ENCODE results near the gene TMEM44.
"Not testable (repeated sequence)": the region's sequence is repeated elsewhere in the genome, so short reads cannot be mapped to it uniquely, and the experiment has no call there.

Gene TMEM44

DNA sequence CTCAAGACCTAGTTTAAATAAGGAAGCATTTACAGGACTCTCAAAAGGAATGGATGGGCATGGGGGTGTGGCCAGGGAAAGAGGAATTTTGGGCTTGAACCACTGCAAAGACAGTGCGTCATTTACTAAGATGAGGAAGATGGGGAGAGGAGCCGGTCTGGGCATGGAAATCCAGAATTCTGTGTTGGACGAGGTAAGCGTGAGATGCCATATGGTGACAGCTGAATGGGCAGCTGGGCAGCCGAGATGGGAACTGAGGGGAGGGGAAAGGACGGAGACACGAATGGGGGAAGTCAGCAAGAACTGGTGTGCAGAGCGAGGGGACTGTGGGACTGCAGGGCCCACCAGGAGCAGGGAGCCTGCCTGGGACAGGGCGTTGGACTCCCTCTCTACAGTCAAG, 24.2 kb downstream of the TMEM44 start:
- DNase-seq = no peak

DNA sequence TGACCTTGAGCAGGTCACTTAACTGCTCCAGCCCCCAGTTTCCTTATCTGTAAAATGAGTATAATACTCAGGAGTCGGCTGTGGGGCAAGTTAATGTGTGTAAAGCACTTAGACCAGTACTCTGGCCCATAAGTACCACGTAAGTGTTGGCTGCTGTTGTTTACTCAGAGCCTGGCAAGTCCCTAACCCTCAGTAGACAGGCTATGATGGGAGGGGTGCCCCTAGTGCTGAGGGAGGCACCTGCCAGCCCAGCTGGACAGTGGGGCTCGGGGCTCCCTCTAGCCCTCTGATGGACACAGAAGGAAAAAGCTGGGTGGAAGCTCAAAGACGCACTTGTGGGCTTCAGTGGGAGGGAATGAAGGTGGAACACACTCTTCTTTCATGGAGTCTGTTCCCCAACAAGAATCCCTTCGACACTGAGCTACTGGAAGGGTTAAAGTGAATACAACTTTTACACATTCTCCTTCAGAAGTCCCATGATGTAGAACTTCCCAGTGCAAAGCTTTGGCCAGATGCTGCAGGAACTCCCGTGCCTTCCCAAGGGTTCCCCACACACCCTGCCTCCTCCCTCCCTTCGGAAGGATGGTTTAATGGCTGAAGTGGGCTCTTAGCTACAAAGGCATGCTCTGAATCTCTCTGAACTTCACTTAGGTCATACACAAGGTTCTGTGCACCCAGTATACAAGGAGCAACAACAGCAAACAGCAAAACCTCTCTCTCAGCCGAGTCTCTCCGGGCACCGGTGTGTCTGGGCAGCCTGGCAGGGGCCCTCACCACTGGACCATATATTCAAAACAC, 25.4 kb downstream of the TMEM44 start:
- DNase-seq = no peak

DNA sequence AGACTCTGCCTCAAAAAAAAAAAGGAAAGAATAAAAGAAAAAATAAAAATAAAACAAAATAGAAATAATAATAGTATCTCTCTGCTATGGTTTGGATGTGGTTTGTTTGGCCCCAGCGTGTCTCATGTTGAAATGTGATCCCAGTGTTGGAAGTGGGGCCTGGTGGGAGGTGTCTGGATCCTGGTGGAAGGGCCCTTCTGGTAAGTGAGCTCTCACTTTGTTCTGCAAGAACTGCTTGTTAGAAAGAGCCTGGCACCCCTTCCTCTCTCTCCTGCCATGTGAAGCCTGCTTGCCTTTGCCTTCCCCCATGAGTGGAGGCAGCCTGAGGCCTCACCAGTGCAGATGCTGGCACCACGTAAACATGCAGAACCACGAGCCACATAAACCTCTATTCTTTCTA, 26.3 kb downstream of the TMEM44 start:
- DNase-seq = no peak

DNA sequence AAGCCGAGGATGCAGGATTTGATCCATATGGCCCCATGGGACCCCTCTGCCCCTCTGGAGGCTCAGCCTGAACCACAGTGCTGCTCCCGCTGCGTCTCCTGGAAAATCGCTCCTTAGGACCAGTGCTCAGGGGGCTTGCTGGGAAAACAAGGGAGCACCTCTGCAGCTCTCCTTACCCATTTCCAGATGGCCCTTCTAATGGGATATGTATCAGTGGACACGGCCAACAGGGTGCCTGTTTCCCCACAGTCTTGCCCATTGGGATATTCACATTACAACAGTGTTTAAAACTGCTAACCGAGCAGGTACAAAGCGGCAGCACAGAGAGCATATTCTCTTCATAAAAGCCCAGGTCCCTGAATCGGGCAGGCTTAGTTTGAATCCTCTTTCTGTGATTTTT, 27.1 kb downstream of the TMEM44 start:
- no peak for DNase-seq

DNA sequence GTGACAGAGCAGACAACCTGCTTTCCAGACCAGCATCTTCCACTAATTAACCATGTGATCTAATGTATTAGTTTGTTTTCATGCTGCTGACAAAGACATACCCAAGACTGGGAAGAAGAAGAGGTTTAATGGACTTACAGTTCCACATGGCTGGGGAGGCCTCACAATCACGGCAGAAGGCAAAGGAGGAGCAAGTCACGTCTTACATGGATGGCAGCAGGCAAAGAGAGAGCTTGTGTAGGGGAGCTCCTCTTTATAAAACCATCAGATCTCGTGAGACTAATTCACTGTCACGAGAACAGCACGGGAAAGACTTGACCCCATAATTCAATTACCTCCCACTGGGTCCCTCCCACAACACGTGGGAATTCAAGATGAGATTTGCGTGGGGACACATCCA, 27.9 kb downstream of the TMEM44 start:
- not testable (repeated sequence) for DNase-seq

DNA sequence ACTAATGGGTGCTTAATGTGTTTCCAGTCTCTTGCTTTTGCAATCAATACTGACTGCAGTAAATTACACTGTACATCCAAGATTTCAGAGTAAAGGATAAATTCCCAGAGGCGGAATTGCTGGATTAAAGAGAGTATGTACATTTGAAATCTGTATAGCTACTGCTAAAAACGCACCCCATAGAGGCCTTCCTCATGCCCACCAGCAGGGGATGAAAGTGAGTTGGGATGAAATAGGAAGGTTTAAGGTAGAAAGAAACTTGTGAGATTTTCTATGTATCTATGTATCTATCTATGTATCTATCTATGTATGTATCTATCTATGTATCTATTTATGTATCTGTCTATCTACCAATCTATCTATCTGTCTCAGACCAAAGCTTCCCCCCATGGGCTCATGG, 28.4 kb downstream of the TMEM44 start:
- no peak for DNase-seq

DNA sequence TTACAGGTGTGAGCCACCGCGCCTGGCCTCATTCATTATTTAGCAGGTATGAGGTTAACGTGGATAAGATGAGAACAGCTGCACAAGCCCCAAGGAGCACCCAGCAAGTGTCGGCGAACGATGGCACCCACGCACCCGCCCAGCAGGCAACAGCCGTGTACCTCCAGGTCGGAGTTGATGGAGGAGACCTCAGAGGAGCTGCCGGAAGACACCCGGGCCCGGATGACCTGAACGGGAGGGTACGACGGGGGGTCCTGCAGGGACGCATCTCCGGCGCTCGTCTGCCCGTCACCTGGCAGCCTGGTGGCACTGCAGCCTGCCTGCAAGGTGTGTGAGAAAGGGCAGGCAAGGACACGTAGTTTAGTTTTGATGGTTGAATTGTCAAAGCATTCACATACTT, 29.1 kb downstream of the TMEM44 start:
- no peak for DNase-seq

DNA sequence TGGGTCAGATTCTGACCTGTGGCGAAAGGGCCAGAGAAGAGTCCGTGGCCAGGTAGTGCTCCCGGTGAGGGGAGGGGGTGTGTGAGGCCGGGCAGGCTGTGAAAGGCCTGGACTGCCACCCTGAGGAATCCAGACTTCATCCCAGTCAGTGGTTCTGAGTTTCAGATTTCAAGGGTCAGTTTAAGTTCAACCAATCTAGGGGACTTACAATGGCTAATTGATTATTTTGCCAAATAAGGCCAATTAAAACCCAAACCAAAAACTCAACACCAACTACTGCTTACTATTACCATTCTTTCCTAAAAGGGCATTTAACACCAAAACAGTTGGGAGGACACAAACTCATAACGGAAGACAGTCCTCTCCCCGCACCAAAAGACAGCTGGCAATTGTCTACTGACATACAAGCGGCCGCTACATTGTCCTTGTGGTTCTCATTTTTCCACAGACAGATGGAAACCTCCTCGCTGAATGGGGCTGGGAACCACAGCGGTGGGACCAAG, 30.5 kb downstream of the TMEM44 start:
- DNase-seq = no peak

DNA sequence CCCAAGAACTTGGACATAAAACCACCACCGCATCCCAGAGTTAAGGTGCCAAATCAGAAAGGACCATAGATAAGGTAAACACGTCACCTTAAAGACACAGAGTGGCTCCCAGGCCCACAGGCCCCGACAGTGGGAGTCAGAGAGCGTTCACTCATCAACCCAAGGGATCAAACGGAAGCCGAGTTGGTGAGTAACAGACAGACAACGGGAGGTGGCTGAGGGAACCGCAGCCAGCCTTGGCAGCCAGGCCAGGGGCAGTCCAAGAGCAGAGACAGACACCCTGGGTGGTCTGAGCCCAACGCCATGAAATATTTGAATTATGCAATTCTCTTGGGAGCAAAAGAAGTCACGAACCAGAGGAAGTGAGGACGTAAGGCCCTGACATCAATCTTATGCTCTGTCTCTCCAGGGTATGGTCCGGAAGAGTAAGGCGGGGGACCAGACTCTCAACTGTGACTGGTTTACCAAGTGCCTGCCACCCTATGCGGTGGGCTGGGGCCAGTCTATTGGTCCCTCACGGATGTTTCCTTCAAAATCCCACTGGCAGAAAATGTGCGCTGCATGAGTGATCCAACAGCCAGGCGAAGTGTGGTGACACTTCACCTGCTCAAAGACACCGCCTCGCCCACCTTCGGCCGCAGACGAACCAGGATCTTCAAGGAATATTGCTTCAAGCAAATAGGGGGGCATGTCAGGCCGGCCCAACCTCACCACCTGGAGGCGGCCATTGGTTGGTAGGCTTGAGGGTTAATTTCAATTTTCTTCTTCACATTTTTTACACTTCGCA, 34.3 kb downstream of the TMEM44 start:
- no peak for DNase-seq

DNA sequence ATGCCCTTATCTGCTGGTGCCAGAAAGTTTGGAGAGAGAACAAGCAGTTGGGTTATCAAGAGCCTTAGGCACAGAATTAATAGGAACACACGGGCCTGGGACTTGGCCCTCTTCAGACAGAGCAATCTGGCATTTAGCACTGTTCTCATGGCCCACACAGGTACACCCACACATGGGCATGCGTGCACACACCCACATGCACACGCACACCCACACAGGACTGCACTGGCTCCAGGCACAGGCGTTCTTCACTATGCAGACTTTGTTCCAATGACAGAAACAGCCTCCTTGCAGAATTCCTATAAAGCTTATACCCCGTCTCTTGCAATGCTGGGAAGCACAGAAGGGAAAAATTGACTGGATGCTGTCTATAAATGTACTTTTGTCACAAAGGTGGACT, 36.3 kb downstream of the TMEM44 start:
- no peak for DNase-seq

DNA sequence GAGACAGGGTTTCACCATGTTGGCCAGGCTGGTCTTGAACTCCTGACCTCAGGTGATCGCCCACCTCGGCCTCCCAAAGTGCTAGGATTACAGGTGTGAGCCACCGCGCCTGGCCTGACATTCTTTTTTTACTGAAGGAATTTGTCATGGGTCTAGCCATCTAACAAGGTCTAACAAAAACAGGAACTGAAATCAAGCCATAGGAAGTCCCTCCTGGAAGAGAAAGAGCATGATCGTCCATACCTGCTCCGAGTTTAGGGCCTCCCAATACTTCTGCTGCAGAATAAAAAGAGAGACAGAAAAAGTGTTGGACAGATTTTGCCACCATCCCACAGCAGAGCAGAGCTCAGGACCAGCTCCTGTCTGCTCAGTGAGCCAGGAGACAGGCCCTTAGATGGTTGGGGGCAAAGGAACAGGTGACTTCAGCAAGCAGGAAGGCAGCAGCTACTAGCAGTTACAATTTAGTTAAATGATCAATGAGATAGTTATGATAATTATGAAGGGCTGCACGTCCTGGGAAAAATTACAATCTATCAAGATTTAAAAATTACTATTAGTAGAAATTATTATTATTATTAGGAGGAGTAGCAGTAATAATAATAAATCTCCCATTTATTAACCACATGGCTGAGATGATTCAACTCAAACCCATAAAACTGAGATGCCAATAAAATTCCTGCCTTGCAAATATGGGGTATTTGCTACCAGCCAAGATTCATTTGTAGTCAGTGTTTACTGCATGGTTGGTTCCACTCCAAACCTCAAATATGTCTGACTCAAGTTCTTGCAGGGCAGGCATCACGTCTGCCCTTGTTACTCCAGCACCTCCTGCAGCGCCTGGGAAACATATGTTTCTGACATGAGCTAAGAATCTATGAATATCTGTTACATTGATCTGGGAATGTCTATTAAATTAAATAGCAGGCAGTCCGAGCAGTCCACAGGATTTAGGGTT, 40.1 kb downstream of the TMEM44 start:
- DNase-seq = no peak

DNA sequence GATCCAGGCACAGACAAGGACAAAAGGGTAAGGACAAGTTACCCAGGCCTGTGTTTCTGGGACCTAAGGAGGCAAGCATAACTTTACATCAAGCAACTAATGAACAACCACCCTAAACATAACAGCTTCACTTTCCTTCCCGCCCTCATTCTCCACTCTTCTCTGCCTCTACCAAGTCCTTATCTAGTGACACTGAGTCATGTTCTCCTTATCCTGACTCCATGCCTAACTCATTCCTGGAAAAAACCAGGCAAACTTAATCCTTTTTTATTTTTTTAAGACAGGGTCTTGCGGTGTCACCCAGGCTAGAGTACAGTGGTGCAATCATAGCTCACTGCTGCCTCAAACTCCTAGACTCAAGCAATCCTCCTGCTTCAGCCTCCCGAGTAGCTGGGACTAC, 44.5 kb downstream of the TMEM44 start:
- no peak for DNase-seq

DNA sequence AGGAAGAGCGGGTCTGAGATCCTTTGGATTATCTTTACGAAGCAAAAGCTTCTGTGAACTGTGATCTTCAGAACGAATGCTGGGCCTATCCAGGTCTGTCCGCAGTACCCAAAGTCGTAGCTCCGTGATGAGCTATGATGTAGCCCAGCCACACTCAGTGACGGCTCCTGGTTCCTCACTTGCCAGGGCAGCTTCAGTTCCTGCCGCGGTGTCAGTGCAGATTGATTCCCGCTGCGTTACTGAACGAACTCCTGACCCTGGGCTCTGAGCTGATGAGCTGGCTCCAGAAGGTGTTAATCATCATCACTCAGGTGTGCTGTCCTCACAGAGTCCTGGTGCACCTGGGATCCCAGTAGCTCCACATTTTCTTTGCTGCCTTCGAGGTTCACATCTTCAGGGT, 45.0 kb downstream of the TMEM44 start:
- DNase-seq = no peak

DNA sequence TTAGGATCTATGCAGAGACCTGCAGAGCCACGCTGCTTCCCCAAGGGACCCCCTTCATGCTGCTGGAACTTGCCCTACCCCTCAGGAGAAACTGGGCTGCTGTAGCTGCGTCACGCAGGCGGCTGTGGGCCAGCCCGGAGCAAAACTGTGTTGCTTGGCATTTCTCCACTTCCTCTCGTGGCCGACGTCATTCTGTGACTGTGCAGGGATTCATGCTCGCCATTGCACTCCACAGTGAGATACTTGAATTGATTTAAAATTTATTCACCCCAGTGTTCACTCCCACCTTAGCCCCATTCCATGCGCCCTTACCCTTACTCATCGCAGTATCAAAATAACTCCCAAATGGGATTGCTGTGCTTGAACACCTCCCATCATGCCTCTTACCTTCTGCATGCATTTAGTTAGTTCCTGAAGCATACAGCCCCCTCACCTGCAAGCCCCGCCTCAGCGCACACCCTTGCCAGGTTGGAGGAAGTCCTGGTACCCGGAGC, 45.7 kb downstream of the TMEM44 start:
- no peak for DNase-seq

DNA sequence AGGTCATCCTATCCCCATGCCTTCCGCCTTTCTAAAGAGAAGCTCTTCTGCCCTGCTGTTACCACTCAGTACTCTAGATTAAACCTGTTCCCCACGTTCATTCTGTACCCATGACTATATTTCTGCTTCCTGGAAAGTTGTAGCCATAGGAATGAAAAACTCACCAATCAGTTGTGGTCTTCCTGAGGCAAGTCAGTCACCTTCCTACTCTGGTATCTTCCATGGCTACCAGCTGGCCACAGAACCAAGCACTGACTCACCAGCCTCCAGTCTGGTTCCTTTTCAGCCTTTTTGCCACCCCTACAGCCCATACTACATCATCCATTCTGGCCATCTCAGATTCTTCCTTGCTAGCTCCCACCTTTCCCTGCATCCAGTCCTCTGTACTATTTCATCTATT, 46.4 kb downstream of the TMEM44 start:
- DNase-seq = no peak

DNA sequence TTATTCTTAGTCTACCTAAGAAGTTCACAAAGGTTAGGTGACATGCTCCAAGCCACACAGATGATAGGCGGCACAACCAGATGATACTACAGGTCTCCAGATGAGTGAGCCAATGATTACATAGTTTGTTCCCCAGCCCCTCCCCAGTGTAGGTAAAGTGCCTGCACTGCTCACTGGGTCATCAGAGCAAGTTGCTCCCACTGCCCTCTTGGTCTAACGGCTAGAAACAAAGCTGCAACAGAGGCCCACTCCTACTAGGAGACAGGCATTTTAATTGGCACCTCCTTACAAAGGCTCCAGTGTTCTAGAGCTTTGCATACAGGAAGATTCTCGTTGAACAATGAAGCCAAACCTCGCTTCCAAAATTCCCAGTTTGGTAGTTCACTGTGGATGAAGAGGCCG, 47.3 kb downstream of the TMEM44 start:
- DNase-seq = peak; percentile 71

DNA sequence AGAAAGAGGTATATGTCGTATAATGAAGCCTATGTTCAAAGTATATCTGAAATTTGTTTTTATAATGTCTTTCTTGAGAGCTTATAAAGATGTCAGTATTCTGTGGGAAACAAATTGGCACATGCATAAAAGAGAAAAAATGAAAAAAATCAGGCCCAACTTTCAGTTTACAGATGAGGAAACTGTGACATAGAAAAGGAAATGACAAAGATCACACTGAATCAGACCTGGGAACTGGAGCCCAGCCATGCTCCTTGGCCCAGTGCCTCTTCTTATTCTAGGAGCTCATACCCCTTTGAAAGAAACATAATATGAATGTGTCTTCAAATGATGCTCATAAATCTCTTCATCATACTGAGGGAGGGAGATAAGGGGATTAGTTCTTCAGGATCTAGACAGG, 48.4 kb downstream of the TMEM44 start:
- no peak for DNase-seq

DNA sequence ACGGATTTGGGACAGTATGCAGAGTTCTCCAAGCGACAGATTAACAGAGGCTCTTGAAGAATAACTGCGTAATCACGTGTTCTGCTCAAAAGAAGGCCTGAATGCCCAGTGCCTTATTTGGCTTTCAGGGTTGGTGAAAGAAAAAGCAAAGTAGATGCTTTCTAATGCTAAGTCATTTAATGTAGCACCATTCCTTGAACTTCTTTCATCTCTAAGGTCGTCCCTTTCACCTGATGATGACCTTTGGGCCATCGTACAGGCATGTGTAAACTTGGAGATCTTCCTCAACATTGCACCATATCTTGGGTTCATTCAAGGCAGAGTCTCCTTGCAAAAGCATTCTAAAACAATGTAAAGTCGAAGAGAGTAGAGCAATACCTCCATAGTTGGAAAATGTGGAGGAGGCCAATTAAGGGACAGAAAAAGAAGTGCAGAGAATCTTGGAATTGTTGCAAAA, 48.9 kb downstream of the TMEM44 start:
- no peak for DNase-seq

DNA sequence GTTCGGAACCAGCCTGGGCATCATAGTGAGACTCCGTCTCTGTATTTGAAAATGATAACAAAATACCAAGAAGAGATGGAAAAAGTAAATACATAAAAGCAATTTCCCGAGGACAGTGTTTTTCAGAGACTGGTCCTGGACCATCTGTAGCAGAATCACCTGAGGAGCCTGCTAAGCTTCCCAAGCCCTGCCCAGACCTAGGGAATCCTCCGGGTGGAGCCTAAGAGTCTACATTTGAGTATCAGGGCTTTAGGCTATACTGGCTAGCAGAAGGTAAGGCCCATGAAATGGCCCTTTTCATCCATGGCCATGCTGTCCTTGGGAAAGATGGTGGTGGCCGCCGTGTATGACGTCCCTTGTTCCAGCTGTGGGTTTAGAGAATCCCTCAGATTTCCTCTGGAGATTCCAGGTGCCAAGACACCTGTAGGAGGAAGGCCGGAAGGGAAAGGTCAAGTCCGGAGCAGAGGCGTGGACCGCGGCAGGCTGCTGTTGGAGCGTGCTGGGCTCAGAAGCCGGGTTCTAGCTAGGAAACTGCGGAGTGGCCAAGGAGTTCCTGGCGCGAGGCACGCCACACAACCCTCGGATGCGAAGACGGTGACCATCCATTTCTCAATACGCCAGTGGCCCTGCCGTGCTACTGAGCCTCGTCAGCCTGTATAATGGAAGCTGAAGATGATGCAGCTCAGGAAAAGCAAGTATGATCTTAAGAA, 50.9 kb downstream of the TMEM44 start:
- no peak for DNase-seq

DNA sequence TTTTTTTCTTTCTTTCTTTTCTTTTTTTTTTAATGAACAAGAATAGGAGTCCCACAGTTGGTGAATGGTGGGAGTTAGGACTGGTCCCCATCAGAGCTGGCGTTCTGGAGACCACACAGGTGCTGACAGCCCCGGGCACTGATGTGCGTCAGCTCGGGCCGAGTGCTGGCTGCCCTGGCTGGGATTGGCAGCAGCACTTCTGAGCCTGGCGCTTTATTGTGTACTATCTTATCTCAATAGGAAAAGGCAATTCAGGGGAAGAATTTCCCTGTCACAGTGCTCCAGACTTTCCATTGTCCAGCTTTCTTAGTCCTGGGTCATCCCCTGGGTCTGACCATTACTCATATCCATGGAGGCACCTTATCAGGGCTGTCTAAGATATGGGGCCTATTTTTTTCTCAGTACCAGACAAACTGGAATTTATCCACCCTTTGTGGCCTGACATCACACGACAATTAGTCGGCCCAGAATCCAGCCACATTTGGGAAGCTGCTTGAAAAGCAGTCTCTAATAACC, 54.1 kb downstream of the TMEM44 start:
- no peak for DNase-seq

DNA sequence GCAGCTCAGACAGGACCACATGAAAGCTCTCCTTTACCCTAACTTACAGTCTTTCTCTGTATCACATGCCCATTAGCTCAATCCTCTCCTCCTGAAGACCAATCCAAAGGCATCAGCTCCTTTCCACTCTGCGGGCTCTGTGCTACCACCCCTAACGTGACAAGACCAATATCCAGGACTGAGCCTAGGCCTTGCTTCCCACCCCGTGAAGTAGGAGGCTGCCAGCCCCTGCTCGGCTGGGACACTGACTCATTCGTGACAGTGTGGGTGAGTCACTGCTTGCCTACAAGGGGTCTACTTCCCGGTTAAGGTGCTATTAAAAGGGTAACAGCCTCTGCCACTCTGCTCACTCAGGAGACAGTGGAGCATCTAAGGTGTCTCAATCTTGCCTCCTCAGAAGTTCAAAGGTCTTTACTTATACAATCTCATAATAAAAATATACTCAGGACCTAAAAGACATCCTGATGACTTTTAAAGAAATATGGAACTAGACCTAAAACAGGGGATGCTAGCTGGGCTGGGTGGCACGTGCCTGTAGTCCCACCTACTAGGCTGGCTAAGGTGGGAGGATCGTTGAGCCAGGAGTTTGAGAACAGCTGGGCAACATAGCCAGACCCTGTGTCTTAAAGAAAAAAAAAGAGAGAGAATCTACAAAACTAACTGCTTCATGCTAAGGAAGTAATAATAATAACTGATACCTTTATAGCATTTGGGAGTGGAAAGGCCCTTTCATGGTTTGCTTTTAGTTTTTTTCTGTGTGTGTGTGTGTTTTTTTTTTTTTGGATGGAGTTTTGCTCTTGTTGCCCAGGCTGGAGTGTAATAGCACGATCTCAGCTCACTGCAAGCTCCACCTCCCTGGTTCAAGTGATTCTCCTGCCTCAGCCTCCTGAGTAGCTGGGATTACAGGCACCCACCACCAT, 55.0 kb downstream of the TMEM44 start:
- peak; percentile 93 for DNase-seq

Measured in islet precursor cell (in vitro differentiated cells).